Smooth muscle cell (in vitro differentiated cells): ENCODE results near the gene MAP7. TPM values are rescaled to one million over a fixed set of nuclear protein-coding genes. Genes with fewer than 3 reads are reported as not detected.

Source experiments
- DNase-seq: peaks from one replicate; lab custom pipeline; 2025; ENCODE audit not compliant: unreplicated experiment; lab: John Stamatoyannopoulos, UW
- H2AFZ ChIP-seq: fragments of 200-600 bp; sonication (generic); 2 replicates; pipeline ENCODE4 v1.6.0; 2016; ENCODE audit warnings: antibody characterized with exemption, low read depth, mild to moderate bottlenecking
- H3F3A ChIP-seq: fragments of 200-600 bp; sonication (generic); 2 replicates; pipeline ENCODE4 v1.6.0; 2017; ENCODE audit warnings: antibody characterized with exemption, low read depth
- H3K27ac ChIP-seq: fragments of 200-600 bp; sonication (generic); 2 replicates; pipeline ENCODE4 v1.5.1; 2016; ENCODE audit warnings: low read depth, mild to moderate bottlenecking
- H3K27me3 ChIP-seq: fragments of 200-600 bp; sonication (generic); 2 replicates; pipeline ENCODE4 v1.6.1; 2016; ENCODE audit warnings: low read depth, mild to moderate bottlenecking
- H3K36me3 ChIP-seq: fragments of 200-600 bp; sonication (generic); 2 replicates; pipeline ENCODE4 v1.5.1; 2016; ENCODE audit warnings: low read depth
- H3K4me1 ChIP-seq: fragments of 200-600 bp; sonication (generic); 2 replicates; pipeline ENCODE4 v1.5.1; 2016; ENCODE audit warnings: low read depth
- H3K4me2 ChIP-seq: fragments of 200-600 bp; sonication (generic); 2 replicates; pipeline ENCODE4 v1.6.0; 2016; ENCODE audit warnings: mild to moderate bottlenecking
- H3K4me3 ChIP-seq: fragments of 200-600 bp; sonication (generic); 2 replicates; pipeline ENCODE4 v1.5.1; 2016; ENCODE audit warnings: mild to moderate bottlenecking
- H3K79me2 ChIP-seq: fragments of 200-600 bp; sonication (generic); 2 replicates; pipeline ENCODE4 v1.6.0; 2016; ENCODE audit warnings: low read depth, mild to moderate bottlenecking
- H3K9ac ChIP-seq: fragments of 200-600 bp; sonication (generic); 2 replicates; pipeline ENCODE4 v1.6.0; 2016; ENCODE audit warnings: low read depth
- H3K9me3 ChIP-seq: fragments of 200-600 bp; sonication (generic); replicated peaks from 2 replicates; pipeline ENCODE4 v1.5.1; 2016; ENCODE audit warnings: low read depth
- H4K20me1 ChIP-seq: fragments of 200-600 bp; sonication (generic); 2 replicates; pipeline ENCODE4 v1.6.0; 2016; ENCODE audit warnings: low read depth
- WGBS: methylation state at CpG from one replicate; pipeline ENCODE4 v1.1.7; 2016; ENCODE audit warnings: low lambda C conversion rate; 5-methylcytosine and 5-hydroxymethylcytosine counted together
- polyA plus RNA-seq: library from polyadenylated mRNA; unstranded; fragments of >200 nt; fragmentation: Nextera tagmentation; extraction: Ambion mirVana; gene quantifications from 2 replicates; pipeline ENCODE4 v1.2.1, GENCODE V29; 2016
- total RNA-seq: library from RNA; depleted of rRNA; stranded (reverse); fragments of >200 nt; gene quantifications from 2 replicates; pipeline ENCODE4 v1.2.3, GENCODE V29; 2014
- TF ChIP-seq, protein P1 (sequence below): fragments of 200-600 bp; sonication (generic); IDR thresholded peaks from 2 replicates; pipeline ENCODE4 v1.5.1; 2017; ENCODE audit warnings: borderline replicate concordance, mild to moderate bottlenecking, antibody characterized with exemption; ENCODE audit not compliant: insufficient read depth, poor library complexity, severe bottlenecking

The MAP7 gene
- total and polyA plus RNA-seq, 2 experiments from 2014 or later: 1.6 to 8.2 TPM

DNA sequence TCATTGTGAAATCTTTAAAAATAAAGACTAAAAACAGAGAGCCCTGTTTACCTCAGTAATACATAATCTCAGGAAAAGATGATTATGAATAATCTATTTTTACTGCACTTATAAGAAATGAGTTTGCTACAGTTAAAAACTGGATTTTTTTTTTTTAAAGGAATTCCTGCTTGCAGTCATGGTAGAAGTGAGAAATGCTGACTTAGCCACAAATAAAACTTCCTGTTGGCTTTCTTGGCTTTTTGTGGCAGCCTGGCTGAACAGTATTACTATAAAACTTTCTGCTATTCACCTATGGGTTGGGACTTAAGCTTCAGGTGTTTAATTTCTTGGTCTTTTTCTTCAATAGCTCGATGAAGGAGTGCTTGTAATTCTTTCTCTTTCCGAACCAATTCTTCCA lies 12.0 kb upstream of the MAP7 start:
- Histone ChIP-seq H3K4me1 (no peaks in the 10 kb centered on the region), H3K9me3 (no peaks in the 10 kb centered on the region), H3F3A (no peaks in the 10 kb centered on the region), H3K36me3 (no peaks in the 10 kb centered on the region), H4K20me1 (no peaks in the 10 kb centered on the region), H3K79me2 (no peaks in the 10 kb centered on the region), H3K9ac (no peak overlapping the region), H3K27ac (no peak overlapping the region), H3K4me2 (no peak overlapping the region), H2AFZ (no peak overlapping the region), H3K27me3 (peaks cover 8% of the 10 kb centered on the region), H3K4me3 (no peak overlapping the region)
- TF ChIP-seq, protein P1, sequence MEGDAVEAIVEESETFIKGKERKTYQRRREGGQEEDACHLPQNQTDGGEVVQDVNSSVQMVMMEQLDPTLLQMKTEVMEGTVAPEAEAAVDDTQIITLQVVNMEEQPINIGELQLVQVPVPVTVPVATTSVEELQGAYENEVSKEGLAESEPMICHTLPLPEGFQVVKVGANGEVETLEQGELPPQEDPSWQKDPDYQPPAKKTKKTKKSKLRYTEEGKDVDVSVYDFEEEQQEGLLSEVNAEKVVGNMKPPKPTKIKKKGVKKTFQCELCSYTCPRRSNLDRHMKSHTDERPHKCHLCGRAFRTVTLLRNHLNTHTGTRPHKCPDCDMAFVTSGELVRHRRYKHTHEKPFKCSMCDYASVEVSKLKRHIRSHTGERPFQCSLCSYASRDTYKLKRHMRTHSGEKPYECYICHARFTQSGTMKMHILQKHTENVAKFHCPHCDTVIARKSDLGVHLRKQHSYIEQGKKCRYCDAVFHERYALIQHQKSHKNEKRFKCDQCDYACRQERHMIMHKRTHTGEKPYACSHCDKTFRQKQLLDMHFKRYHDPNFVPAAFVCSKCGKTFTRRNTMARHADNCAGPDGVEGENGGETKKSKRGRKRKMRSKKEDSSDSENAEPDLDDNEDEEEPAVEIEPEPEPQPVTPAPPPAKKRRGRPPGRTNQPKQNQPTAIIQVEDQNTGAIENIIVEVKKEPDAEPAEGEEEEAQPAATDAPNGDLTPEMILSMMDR: no peak
- DNase-seq: no peak
- 91% methylated on average over 2 of the region's 2 CpGs for WGBS

DNA sequence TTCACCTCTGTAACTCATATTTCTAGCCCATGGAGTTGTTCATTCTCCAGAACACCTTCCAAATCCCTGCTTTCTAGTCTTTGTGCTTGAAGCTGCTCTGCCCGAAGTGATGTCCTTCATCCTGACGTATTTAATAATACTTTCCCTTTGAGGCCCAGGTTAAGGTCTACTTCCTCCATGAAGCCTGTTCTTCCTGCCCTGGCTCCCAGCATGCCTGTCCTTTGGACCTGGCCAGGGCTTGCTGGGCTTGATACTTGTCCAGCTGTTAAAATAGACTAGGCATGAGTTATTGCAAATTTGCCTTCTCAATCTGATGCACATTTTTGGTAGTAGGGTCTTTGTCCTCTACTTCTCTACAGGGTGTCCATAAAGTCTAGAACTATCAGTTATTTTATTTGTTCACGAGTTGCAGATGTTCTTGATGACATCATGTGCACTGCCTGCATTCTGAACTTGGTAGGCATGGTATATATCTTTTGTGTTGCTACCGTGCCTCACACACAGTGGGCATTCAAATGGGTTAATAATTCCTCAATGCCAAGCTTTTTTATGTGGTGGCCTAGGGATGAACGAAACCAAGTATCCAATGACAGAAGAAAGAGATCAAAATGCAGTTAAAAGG lies 3.1 kb upstream of the MAP7 start:
- no peak overlapping the region for H3K4me2 ChIP-seq
- no peaks in the 10 kb centered on the region for H3K79me2 ChIP-seq
- no peak overlapping the region for H2AFZ ChIP-seq
- H3K9ac ChIP-seq: no peak overlapping the region
- 89% methylated on average over 5 of the region's 5 CpGs for WGBS
- TF ChIP-seq, protein P1: no peak
- H3K9me3 ChIP-seq: no peaks in the 10 kb centered on the region
- H3K27me3 ChIP-seq: peaks cover 40% of the 10 kb centered on the region
- no peaks in the 10 kb centered on the region for H3K36me3 ChIP-seq
- H4K20me1 ChIP-seq: no peaks in the 10 kb centered on the region
- H3K4me1 ChIP-seq: peaks cover 12% of the 10 kb centered on the region
- H3K4me3 ChIP-seq: no peak overlapping the region
- DNase-seq: no peak
- H3K27ac ChIP-seq: no peak overlapping the region
- H3F3A ChIP-seq: no peaks in the 10 kb centered on the region

DNA sequence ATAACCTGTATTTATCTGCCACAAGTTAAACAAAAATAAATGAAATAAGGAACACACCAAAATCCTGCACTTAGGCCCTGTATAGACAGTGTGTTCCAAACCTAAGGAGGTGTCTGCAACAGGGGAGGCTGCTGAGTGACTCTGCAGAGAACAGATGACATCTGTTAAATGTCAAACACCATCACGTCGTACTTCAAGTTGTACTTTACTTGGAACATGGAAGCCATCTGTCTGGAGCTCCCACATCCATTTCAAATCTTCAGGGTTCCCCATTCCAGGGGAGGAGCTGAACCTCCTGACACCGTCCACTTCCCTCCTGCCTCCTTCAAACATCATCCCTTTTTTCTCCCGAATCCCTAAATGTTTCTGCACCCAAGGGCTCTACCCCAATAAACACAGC lies 1.8 kb upstream of the MAP7 start:
- H3K9ac ChIP-seq: no peak overlapping the region
- DNase-seq: no peak
- H3K27me3 ChIP-seq: peaks cover 42% of the 10 kb centered on the region
- WGBS: 79% methylated on average over 4 of the region's 4 CpGs
- TF ChIP-seq, protein P1: no peak
- no peaks in the 10 kb centered on the region for H3F3A ChIP-seq
- H3K4me1 ChIP-seq: peaks cover 12% of the 10 kb centered on the region
- no peak overlapping the region for H3K4me2 ChIP-seq
- H3K4me3 ChIP-seq: no peak overlapping the region
- no peaks in the 10 kb centered on the region for H3K9me3 ChIP-seq
- no peaks in the 10 kb centered on the region for H3K36me3 ChIP-seq
- no peaks in the 10 kb centered on the region for H4K20me1 ChIP-seq
- no peaks in the 10 kb centered on the region for H3K79me2 ChIP-seq
- no peak overlapping the region for H3K27ac ChIP-seq
- H2AFZ ChIP-seq: no peak overlapping the region

DNA sequence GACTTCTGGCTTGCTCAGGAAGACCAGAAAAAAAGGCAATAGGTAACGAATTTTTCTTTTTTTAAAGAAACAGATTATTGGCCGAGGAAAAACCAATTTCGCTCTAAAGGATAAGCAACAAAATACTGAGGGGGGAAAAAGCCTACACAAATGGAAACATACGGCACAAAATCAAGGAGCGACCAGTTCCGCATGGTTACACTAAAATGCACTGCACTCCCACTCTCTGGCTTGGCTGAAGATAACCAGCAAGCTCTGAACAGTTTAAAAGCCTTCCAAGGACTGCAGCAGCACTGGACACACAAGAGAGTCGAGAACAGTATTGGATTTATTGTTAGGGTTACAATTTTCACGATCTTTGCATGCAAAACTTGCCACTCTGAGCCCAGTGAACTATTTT lies 881 bp upstream of the MAP7 start:
- Histone ChIP-seq H3K27me3 (peaks cover 42% of the 10 kb centered on the region), H2AFZ (peak overlapping the region; percentile 92), H3K9ac (peak overlapping the region; percentile 29), H3K27ac (no peak overlapping the region), H3F3A (no peaks in the 10 kb centered on the region), H3K79me2 (no peaks in the 10 kb centered on the region), H3K4me2 (peak overlapping the region; percentile 96), H4K20me1 (no peaks in the 10 kb centered on the region), H3K4me3 (peak overlapping the region; percentile 74), H3K36me3 (no peaks in the 10 kb centered on the region), H3K9me3 (no peaks in the 10 kb centered on the region), H3K4me1 (peaks cover 12% of the 10 kb centered on the region)
- DNase-seq: no peak
- TF ChIP-seq, protein P1: no peak
- 37% methylated on average over 8 of the region's 8 CpGs for WGBS
